Progenitor cell of endocrine pancreas (in vitro differentiated cells): ENCODE measurements around the gene POC1A. TPM values are rescaled to one million over a fixed set of nuclear protein-coding genes. Genes with fewer than 3 reads are reported as not detected.
"Not testable (repeated sequence)": the region's sequence is repeated elsewhere in the genome, so short reads cannot be mapped to it uniquely, and the experiment has no call there.

ENCODE experiments used
- DNase-seq: peaks from one replicate; pipeline ENCODE4 v3.0.0; 2021; ENCODE audit warnings: low spot score; ENCODE audit not compliant: unreplicated experiment
- H3K27ac Mint-ChIP-seq: 2 replicates; pipeline ENCODE4 v1.8.0; 2021; ENCODE audit warnings: mild to moderate bottlenecking, moderate library complexity, mixed read lengths
- H3K27me3 Mint-ChIP-seq: 2 replicates; pipeline ENCODE4 v1.8.0; 2021; ENCODE audit warnings: mixed read lengths
- H3K36me3 Mint-ChIP-seq: 2 replicates; pipeline ENCODE4 v1.8.0; 2022; ENCODE audit warnings: mixed read lengths; ENCODE audit not compliant: insufficient read depth
- H3K4me1 Mint-ChIP-seq: 2 replicates; pipeline ENCODE4 v1.8.0; 2021; ENCODE audit warnings: low read depth, mixed read lengths
- H3K4me3 Mint-ChIP-seq: 2 replicates; pipeline ENCODE4 v1.8.0; 2021; ENCODE audit warnings: low read depth, mild to moderate bottlenecking, moderate library complexity, mixed read lengths
- H3K9me3 Mint-ChIP-seq: 2 replicates; pipeline ENCODE4 v1.8.0; 2021; ENCODE audit warnings: low read depth, mixed read lengths
- total RNA-seq: library from RNA; stranded (reverse); gene quantifications from 2 replicates; pipeline ENCODE4 v1.2.1, GENCODE V29; 2021
- TF ChIP-seq, protein P1 (sequence below): fragments of 200-600 bp; sonication (generic); IDR thresholded peaks from one replicate; pipeline ENCODE4 v1.5.0; 2021; ENCODE audit warnings: antibody characterized with exemption, mild to moderate bottlenecking; ENCODE audit not compliant: unreplicated experiment

The POC1A gene
- total RNA-seq, 1 donor from 2014 or later = 14.5 TPM

DNA sequence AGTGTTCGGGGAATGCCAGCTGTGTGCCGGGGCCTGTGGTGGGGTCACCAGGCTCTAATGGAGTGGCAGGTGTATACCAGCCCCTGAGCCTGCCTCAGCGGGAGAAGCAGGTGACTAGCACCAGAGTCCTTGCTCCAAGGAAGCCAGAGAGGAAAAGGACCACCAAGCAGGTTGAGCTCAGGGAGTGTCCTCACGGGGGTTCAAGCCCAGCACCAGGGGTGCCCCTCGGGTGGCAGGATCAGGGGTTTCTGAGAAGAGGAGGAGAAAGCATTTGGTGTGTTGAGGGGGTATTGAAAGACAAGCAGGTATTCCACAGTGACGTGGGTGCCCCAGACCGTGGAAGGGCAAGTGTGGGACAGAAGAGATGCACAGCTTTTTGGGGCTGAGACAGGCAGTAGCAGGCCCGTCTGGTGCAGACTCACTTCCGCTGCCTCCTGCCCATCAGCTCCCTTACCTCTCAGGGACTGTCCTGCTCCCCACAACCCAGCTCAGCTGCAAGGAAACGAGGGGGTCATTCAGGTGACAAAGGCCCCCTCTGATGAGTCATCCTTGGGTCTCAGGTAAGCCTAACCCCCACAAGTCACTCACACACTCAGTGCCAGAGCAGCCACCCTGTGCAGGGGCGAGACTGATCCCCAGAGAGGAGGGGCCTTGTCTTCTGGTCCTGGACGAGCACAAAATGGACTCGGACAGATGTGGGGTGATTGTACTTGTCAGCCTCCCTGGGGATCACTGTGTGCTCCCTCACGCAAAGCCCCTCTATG, 21.4 kb upstream of the POC1A start:
- H3K9me3 Mint-ChIP-seq = no peaks in the 10 kb centered on the region
- no peaks in the 10 kb centered on the region for H3K27me3 Mint-ChIP-seq
- no peak overlapping the region for H3K4me3 Mint-ChIP-seq
- DNase-seq = no peak
- H3K36me3 Mint-ChIP-seq = no peaks in the 10 kb centered on the region
- peaks cover 13% of the 10 kb centered on the region for H3K4me1 Mint-ChIP-seq
- H3K27ac Mint-ChIP-seq = no peak overlapping the region
- TF ChIP-seq, protein P1, sequence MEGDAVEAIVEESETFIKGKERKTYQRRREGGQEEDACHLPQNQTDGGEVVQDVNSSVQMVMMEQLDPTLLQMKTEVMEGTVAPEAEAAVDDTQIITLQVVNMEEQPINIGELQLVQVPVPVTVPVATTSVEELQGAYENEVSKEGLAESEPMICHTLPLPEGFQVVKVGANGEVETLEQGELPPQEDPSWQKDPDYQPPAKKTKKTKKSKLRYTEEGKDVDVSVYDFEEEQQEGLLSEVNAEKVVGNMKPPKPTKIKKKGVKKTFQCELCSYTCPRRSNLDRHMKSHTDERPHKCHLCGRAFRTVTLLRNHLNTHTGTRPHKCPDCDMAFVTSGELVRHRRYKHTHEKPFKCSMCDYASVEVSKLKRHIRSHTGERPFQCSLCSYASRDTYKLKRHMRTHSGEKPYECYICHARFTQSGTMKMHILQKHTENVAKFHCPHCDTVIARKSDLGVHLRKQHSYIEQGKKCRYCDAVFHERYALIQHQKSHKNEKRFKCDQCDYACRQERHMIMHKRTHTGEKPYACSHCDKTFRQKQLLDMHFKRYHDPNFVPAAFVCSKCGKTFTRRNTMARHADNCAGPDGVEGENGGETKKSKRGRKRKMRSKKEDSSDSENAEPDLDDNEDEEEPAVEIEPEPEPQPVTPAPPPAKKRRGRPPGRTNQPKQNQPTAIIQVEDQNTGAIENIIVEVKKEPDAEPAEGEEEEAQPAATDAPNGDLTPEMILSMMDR = no peak

DNA sequence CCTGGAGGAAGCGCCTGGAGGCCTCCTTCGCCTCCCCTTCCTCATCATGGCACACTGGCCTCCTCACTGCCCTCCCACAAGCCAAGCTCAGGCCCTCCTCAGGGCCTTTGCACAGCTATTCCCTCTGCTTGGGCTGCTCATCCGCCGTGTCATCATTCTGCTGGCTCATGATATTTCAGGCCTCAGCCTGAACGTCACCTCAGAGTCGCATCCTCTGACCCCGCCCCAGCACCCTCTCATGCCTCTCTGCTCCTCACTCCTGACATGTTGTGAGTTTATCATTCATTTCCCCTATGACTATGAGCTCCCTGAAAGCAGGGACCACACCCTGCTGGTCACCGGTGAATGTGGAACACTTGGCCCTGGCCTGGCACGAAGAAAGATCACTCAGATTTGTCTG, 20.7 kb upstream of the POC1A start:
- Mint-ChIP-seq H3K27ac (peak overlapping the region; percentile 15), H3K27me3 (no peaks in the 10 kb centered on the region), H3K9me3 (no peaks in the 10 kb centered on the region), H3K4me3 (no peak overlapping the region), H3K36me3 (no peaks in the 10 kb centered on the region), H3K4me1 (peaks cover 13% of the 10 kb centered on the region)
- TF ChIP-seq, protein P1 = no peak
- no peak for DNase-seq

DNA sequence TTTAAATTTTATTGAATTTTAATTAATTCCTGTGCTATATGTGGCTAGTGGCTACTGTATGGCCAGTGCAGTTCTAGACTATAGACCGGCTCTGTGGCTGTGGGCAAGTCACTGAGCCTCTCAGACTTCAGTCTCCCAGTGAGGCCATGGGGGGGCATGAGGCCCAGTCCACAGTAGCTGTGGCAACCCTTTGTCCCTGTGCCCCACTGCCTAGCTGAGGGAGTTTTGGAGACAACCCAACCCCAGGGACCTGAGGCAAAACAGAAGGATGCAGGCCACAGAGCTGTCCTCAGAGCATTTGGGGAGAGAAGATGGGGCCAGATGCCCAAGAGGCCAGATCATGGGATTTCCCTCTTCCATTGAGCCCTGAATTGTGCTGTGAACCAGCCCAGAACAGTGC, 18.9 kb upstream of the POC1A start:
- no peaks in the 10 kb centered on the region for H3K27me3 Mint-ChIP-seq
- H3K36me3 Mint-ChIP-seq = no peaks in the 10 kb centered on the region
- H3K27ac Mint-ChIP-seq = no peak overlapping the region
- H3K4me3 Mint-ChIP-seq = no peak overlapping the region
- H3K4me1 Mint-ChIP-seq = peaks cover 13% of the 10 kb centered on the region
- TF ChIP-seq, protein P1 = no peak
- H3K9me3 Mint-ChIP-seq = no peaks in the 10 kb centered on the region
- DNase-seq = no peak

DNA sequence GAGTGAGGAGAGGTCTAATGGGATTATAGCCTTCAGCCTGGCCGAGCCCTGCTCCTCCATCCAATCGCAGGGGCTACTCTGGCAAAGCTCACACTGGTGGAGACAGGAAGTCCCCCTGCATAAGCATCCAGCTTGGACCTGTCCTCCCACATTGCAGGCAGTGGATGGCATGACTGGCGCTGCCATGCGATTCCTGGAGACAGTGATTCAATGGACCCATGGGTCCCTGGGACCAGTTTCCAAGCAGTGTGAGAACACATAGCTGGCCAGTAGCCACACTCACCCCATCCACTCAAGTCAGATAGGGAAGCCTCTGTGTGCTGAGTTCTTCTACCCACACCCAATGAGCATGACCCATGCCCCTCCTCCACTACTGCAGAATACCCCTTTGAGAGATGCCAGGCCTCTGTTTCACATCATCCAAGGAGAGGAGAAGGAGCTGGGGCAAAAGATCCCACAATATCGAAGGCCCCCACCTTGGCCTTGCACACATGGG, 18.1 kb upstream of the POC1A start:
- peaks cover 9% of the 10 kb centered on the region for H3K4me1 Mint-ChIP-seq
- no peaks in the 10 kb centered on the region for H3K9me3 Mint-ChIP-seq
- DNase-seq = no peak
- H3K4me3 Mint-ChIP-seq = no peak overlapping the region
- H3K27ac Mint-ChIP-seq = no peak overlapping the region
- TF ChIP-seq, protein P1 = no peak
- no peaks in the 10 kb centered on the region for H3K36me3 Mint-ChIP-seq
- no peaks in the 10 kb centered on the region for H3K27me3 Mint-ChIP-seq

DNA sequence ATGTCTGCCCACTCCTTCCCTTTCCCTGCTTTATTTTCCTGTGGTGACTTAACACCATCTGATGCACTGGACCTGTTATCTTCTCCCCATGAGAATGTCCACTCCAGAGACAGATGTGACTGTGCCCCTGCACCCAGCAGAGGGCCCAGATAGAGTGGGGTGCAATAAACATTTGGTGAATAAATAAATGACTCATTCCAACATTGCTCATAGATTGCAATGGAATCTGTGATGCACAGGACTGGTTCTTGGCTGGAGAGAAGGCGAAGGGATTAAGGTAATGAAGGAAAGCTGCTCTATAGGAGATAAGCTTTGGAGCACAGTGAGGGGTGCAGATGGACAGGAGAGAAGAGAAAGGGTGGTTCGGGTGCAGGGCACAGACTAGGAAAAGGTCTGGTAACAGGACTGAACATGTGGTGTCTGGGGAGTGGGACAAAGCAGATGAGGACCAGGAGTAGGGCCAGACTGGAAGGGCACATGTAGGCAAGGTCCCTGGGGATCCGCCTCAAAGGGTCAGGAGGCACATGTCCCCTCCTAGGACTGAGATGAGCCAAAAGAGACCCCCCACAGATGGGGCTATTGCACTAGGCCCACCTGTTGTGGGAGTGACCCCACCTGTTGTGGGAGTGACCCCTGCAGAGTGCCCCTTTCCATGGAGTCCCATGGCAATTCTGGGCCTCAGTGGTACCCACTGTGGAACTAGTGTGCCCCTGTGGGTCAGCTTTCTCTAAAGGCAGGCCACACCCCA, 17.5 kb upstream of the POC1A start:
- DNase-seq = no peak
- H3K9me3 Mint-ChIP-seq = no peaks in the 10 kb centered on the region
- H3K36me3 Mint-ChIP-seq = no peaks in the 10 kb centered on the region
- no peaks in the 10 kb centered on the region for H3K27me3 Mint-ChIP-seq
- H3K27ac Mint-ChIP-seq = no peak overlapping the region
- TF ChIP-seq, protein P1 = no peak
- H3K4me1 Mint-ChIP-seq = peaks cover 3% of the 10 kb centered on the region
- no peak overlapping the region for H3K4me3 Mint-ChIP-seq

DNA sequence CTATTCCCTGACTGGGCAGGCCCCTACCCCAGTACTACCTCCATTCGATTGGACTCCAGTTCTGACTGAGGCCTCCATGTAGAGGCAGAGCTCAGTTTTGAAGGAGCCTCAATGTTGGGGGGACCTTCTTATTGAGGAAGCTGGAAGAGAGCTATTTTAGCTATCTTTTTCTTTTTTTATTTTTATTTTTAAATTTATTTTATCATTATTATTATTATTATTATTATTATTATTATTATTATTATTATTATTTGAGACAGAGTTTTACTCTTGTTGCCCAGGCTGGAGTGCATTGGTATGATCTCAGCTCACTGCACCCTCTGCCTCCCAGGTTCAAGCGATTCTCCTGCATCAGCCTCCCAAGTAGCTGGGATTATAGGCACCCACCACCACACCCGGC, 16.0 kb upstream of the POC1A start:
- not testable (repeated sequence) for H3K9me3 Mint-ChIP-seq, H3K27me3 Mint-ChIP-seq, H3K4me3 Mint-ChIP-seq

More for the DNA sequence above, 16.0 kb upstream of the POC1A start:
- not testable (repeated sequence) for H3K36me3 Mint-ChIP-seq, DNase-seq, H3K4me1 Mint-ChIP-seq, H3K27ac Mint-ChIP-seq
